ENCODE data around the gene EVI5. TPM values are rescaled to one million over a fixed set of nuclear protein-coding genes. Genes with fewer than 3 reads are reported as not detected.

Gene EVI5
- total RNA-seq, 1 experiment from 2014 or later, result 31.6 TPM

DNA sequence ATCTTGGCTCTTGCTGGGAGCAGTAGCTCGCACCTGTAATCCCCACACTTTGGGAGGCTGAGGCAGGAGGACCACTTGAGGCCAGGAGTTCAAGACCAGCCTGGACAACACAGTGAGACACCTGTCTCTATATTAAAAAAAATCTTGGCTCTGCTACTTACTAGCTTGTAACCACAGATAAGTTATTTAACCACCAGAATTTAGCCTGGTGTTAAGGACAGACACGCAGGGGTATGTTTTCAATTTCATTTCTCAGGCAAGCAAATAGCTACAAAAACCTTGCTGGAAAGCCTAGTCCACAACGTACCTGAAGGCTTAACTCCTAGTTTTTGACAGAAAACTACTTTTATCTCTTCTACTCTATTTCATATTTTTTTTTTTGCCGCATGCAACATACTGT, 273.4 kb downstream of the EVI5 start:
- Histone ChIP-seq H3K4me1 (ENCODE audit: insufficient read depth, low read length, poor library complexity, severe bottlenecking) (peaks cover 19% of the 10 kb centered on the region), H3K27ac (ENCODE audit: low read depth, low read length, poor library complexity, severe bottlenecking) (no peak overlapping the region), H3K9me3 (ENCODE audit: low read depth, low read length, poor library complexity, severe bottlenecking) (no peaks in the 10 kb centered on the region), H3K27me3 (replicated peaks; ENCODE audit: insufficient read depth, low read depth, low read length, poor library complexity) (no peaks in the 10 kb centered on the region), H3K36me3 (ENCODE audit: insufficient read depth, low read length, poor library complexity, severe bottlenecking) (no peaks in the 10 kb centered on the region), H3K4me3 (ENCODE audit: low read depth, low read length, poor library complexity, severe bottlenecking) (no peak overlapping the region)
- intact Hi-C loops (cut with micrococcal nuclease; ENCODE audit: unreplicated experiment), result no loop called here
- no TSS peak for BruUV-seq (replicated peaks)
- ChIA-PET CTCF (no interaction called here), POLR2A (ENCODE audit: low non-redundant PET) (no interaction called here)
- no peak for TF ChIP-seq EZH2 (IDR thresholded peaks at IDR 0.05; ENCODE audit: borderline replicate concordance, low read depth, low read length, poor library complexity, severe bottlenecking)
- TF ChIP-seq, protein P1, sequence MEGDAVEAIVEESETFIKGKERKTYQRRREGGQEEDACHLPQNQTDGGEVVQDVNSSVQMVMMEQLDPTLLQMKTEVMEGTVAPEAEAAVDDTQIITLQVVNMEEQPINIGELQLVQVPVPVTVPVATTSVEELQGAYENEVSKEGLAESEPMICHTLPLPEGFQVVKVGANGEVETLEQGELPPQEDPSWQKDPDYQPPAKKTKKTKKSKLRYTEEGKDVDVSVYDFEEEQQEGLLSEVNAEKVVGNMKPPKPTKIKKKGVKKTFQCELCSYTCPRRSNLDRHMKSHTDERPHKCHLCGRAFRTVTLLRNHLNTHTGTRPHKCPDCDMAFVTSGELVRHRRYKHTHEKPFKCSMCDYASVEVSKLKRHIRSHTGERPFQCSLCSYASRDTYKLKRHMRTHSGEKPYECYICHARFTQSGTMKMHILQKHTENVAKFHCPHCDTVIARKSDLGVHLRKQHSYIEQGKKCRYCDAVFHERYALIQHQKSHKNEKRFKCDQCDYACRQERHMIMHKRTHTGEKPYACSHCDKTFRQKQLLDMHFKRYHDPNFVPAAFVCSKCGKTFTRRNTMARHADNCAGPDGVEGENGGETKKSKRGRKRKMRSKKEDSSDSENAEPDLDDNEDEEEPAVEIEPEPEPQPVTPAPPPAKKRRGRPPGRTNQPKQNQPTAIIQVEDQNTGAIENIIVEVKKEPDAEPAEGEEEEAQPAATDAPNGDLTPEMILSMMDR (conservative IDR thresholded peaks at IDR 0.05; ENCODE audit: low read depth, low read length), result no peak
- DNase-seq (ENCODE audit: low spot score), result no peak

DNA sequence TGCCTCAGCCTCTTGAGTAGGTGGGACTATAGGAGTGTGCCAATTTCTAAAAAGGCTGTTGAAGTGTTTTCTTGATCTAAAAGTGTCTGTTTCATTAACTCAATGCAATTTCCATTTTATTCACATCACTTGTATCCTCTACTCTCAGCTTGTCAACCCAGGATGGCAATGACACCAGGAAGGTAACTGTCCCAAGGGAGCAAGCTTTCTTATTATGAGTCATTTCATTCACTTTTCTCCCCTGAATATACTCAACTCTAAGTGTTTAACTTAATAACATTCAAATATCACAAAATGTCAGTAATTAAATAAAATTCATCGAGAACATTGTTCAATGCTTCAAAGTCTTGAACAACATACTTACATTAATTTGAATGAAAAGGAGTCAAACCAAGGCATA, 275.3 kb downstream of the EVI5 start:
- POLR2A ChIA-PET (ENCODE audit: low non-redundant PET), result no interaction called here
- H3K36me3 ChIP-seq (ENCODE audit: insufficient read depth, low read length, poor library complexity, severe bottlenecking), result no peaks in the 10 kb centered on the region
- H3K4me3 ChIP-seq (ENCODE audit: low read depth, low read length, poor library complexity, severe bottlenecking), result no peak overlapping the region
- H3K27ac ChIP-seq (ENCODE audit: low read depth, low read length, poor library complexity, severe bottlenecking), result no peak overlapping the region
- no peak for DNase-seq (ENCODE audit: low spot score)
- no peak for TF ChIP-seq EZH2 (IDR thresholded peaks at IDR 0.05; ENCODE audit: borderline replicate concordance, low read depth, low read length, poor library complexity, severe bottlenecking)
- TF ChIP-seq, protein P1 (conservative IDR thresholded peaks at IDR 0.05; ENCODE audit: low read depth, low read length), result no peak
- H3K27me3 ChIP-seq (replicated peaks; ENCODE audit: insufficient read depth, low read depth, low read length, poor library complexity), result no peaks in the 10 kb centered on the region
- no peaks in the 10 kb centered on the region for H3K4me1 ChIP-seq (ENCODE audit: insufficient read depth, low read length, poor library complexity, severe bottlenecking)
- no TSS peak for BruUV-seq (replicated peaks)
- intact Hi-C loops (cut with micrococcal nuclease; ENCODE audit: unreplicated experiment), result no loop called here
- no peaks in the 10 kb centered on the region for H3K9me3 ChIP-seq (ENCODE audit: low read depth, low read length, poor library complexity, severe bottlenecking)
- CTCF ChIA-PET, result no interaction called here

DNA sequence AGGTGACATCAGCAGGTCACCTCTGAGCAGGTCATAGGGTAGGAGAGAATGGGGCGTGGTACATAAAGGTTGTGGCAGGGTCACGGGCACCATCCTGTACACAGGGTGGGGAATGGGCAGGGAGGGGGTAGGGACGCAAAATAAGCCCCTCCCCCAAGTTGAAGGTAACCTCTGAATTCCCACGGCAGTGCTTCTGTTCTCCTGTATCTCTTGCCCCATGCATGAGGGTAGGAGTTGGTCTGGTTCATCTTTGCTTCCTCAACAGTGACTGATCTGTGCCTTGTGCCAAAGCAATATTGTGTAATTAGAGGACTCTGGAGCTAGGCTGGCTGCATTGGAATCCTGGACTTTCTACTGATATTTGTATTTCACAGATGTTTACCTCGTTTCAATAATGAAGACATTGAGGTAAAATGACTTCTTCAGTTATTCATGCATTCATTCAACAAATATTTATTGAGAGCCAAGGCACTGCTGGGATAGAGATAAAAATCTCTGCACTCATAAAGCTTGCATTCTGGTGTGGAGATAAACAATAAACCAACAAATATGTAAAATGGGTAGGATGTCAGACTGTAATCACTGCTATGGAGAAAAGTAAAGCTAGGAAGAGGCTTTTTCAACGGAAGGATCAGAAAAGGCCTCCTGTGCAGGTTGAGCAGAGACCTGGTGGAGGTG, 279.8 kb downstream of the EVI5 start:
- intact Hi-C loops (cut with micrococcal nuclease; ENCODE audit: unreplicated experiment), result no loop called here
- Histone ChIP-seq H3K27ac (ENCODE audit: low read depth, low read length, poor library complexity, severe bottlenecking) (no peak overlapping the region), H3K9me3 (ENCODE audit: low read depth, low read length, poor library complexity, severe bottlenecking) (no peaks in the 10 kb centered on the region), H3K27me3 (replicated peaks; ENCODE audit: insufficient read depth, low read depth, low read length, poor library complexity) (no peaks in the 10 kb centered on the region), H3K4me1 (ENCODE audit: insufficient read depth, low read length, poor library complexity, severe bottlenecking) (no peaks in the 10 kb centered on the region), H3K4me3 (ENCODE audit: low read depth, low read length, poor library complexity, severe bottlenecking) (no peak overlapping the region), H3K36me3 (ENCODE audit: insufficient read depth, low read length, poor library complexity, severe bottlenecking) (no peaks in the 10 kb centered on the region)
- ChIA-PET CTCF (no interaction called here), POLR2A (ENCODE audit: low non-redundant PET) (no interaction called here)
- no TSS peak for BruUV-seq (replicated peaks)
- no peak for DNase-seq (ENCODE audit: low spot score)
- TF ChIP-seq, protein P1 (conservative IDR thresholded peaks at IDR 0.05; ENCODE audit: low read depth, low read length), result no peak
- TF ChIP-seq EZH2 (IDR thresholded peaks at IDR 0.05; ENCODE audit: borderline replicate concordance, low read depth, low read length, poor library complexity, severe bottlenecking), result no peak
